Chondrocyte (in vitro differentiated cells): ENCODE data around the gene ANXA4. TPM values are rescaled to one million over a fixed set of nuclear protein-coding genes. Genes with fewer than 3 reads are reported as not detected.

Experiments used
- DNase-seq: peaks from one replicate; pipeline ENCODE4 v3.0.0; 2021; ENCODE audit warnings: mixed read lengths, low spot score
- H3K27ac Mint-ChIP-seq: one replicate; pipeline ENCODE4 v1.8.0; 2021; ENCODE audit warnings: mild to moderate bottlenecking, moderate library complexity, mixed read lengths; ENCODE audit not compliant: unreplicated experiment
- H3K27me3 Mint-ChIP-seq: 2 replicates; pipeline ENCODE4 v1.8.0; 2021; ENCODE audit warnings: low read depth, mixed read lengths
- H3K36me3 Mint-ChIP-seq: 2 replicates; pipeline ENCODE4 v1.8.0; 2021; ENCODE audit warnings: low read depth, mixed read lengths
- H3K4me1 Mint-ChIP-seq: 2 replicates; pipeline ENCODE4 v1.8.0; 2021; ENCODE audit warnings: low read depth, mild to moderate bottlenecking, mixed read lengths
- H3K4me3 Mint-ChIP-seq: one replicate; pipeline ENCODE4 v1.8.0; 2021; ENCODE audit warnings: mild to moderate bottlenecking, moderate library complexity, mixed read lengths; ENCODE audit not compliant: unreplicated experiment
- H3K9me3 Mint-ChIP-seq: 2 replicates; pipeline ENCODE4 v1.8.0; 2021; ENCODE audit warnings: low read depth, mixed read lengths
- total RNA-seq: library from RNA; stranded (reverse); gene quantifications from 3 replicates; pipeline ENCODE4 v1.2.1, GENCODE V29; 2021
- TF ChIP-seq, protein P1 (sequence below): fragments of 200-600 bp; sonication (generic); IDR thresholded peaks from 2 replicates; pipeline ENCODE4 v1.5.0; 2021; ENCODE audit warnings: antibody characterized with exemption, mild to moderate bottlenecking, moderate library complexity

The ANXA4 gene
- total RNA-seq, 1 donor from 2014 or later: 99.0 TPM

DNA sequence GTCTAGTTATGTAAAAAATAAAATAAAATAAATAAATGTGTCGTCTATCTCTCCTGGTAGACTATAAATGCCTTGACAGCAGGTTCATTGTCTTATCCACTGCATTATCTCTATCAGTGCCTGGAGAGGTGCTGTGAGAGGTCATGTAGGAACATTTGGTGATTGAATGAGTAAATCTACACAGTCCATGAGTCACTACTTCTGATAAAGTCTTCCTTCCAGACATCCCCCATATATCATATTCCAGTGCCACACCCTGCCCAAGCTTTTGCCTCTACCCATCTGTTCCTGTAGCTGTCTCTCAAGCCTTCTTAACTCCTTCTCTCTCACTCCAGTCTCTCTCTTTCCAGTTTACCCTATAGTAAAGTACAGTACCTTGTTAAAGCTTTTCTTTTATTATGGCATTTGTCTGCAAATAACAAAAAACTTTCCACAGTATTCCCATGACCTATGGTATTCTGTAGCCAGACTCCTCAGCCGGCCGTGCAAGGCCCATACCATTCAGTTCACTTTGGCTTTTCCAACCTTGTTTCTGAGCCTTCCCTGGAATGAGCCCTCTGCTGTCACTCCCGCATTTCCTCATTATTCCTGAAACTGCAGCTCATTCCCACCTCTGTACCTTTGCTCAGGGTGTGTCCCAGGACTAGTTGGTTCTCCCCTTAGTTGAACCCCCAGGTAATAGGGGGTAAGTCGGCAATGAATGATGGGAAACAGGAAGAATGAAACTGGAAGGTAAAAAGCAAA is 37.5 kb downstream of the ANXA4 start:
- Mint-ChIP-seq H3K4me1 (peaks cover 46% of the 10 kb centered on the region), H3K4me3 (no peak overlapping the region), H3K27ac (peak overlapping the region; percentile 19), H3K9me3 (no peaks in the 10 kb centered on the region), H3K27me3 (no peaks in the 10 kb centered on the region), H3K36me3 (peaks cover 5% of the 10 kb centered on the region)
- DNase-seq: no peak
- TF ChIP-seq, protein P1, sequence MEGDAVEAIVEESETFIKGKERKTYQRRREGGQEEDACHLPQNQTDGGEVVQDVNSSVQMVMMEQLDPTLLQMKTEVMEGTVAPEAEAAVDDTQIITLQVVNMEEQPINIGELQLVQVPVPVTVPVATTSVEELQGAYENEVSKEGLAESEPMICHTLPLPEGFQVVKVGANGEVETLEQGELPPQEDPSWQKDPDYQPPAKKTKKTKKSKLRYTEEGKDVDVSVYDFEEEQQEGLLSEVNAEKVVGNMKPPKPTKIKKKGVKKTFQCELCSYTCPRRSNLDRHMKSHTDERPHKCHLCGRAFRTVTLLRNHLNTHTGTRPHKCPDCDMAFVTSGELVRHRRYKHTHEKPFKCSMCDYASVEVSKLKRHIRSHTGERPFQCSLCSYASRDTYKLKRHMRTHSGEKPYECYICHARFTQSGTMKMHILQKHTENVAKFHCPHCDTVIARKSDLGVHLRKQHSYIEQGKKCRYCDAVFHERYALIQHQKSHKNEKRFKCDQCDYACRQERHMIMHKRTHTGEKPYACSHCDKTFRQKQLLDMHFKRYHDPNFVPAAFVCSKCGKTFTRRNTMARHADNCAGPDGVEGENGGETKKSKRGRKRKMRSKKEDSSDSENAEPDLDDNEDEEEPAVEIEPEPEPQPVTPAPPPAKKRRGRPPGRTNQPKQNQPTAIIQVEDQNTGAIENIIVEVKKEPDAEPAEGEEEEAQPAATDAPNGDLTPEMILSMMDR: no peak

DNA sequence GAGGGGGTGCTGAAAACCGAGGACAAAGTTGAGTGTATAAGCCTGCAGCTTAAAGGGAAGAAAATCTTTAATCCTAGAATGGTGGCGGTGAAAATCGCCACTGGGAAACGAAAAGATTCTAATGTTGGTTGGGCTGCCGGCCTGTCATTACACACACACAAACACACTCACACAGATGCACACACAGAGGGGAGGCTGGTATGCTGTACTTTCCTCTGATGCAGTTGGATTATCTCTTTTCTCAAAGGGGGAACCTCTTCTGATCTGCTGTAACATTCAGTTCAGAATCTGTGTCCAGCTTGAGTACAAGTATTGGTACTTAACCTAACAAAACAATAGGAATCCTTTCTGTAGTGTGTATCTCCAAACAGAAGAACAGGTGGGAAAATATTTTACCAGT is 39.0 kb downstream of the ANXA4 start:
- no peak overlapping the region for H3K27ac Mint-ChIP-seq
- no peak for DNase-seq

DNA sequence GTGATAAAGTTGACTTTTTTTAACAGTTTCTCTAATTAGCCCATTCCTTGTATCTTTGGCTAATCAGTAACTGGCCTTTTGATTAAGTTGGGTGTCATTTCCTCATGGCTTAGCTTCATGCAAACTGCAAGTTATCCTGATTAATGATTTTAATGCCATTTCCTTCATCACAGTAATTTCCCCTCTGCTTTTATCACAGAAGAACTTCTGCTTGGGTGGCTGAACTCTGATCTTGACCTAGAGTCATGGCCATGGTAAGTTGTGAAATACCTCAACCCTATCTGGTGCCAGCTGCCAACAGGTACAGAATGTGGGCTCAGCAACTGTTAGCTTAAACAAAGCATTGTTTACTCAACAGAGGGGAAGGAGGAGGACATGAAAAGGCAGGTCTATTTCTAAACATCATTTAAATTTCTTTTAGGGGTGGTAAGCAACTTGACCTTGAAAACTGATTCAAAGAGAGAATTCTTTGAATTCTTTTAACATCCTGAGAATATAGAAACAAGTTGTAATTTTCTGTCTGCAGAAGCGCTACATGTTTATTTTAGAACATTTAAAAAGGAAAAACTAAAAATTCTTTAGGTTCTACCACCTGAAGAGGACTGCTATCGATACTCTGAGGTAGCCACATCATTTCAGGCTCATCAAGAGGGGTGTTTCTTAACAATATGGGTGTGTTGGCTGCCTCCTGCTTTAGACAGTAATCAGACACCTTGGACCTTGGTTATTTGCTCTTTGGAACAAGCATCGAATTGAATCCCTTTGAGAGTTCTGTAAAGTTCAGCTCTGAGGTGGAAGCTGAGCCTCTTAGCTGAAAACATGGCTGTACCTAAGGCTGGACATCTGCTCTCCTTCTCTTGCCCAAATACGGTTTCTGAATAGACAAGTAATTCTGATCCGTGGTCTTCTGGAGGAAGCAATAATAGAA is 39.7 kb downstream of the ANXA4 start:
- peaks cover 29% of the 10 kb centered on the region for H3K4me1 Mint-ChIP-seq
- TF ChIP-seq, protein P1: no peak
- H3K27me3 Mint-ChIP-seq: no peaks in the 10 kb centered on the region

More for the DNA sequence above, 39.0 kb downstream of the ANXA4 start:
- Mint-ChIP-seq H3K4me1 (peaks cover 33% of the 10 kb centered on the region), H3K9me3 (no peaks in the 10 kb centered on the region), H3K27me3 (no peaks in the 10 kb centered on the region), H3K4me3 (no peak overlapping the region), H3K36me3 (peaks cover 5% of the 10 kb centered on the region)
- TF ChIP-seq, protein P1: no peak

DNA sequence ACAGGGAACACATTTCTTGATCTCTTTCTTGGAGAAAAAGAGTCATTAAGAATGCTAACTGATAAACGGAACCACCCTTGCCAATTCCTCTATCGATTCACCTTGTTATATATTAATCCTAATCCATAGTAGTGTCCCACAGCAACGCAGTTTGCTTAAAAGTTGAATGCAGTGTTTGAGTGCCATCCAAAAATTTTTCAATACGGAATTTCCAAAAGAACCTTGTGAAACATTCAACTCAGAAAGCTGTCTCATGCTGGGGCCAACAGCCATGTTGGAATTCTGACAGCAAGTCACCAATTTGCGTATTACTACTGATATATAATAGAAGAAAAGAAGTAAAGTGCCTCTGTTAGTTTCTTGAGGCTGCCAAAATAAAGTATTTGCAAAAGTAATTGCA is 42.3 kb downstream of the ANXA4 start:
- Mint-ChIP-seq H3K36me3 (peaks cover 15% of the 10 kb centered on the region), H3K9me3 (no peaks in the 10 kb centered on the region), H3K4me1 (peaks cover 35% of the 10 kb centered on the region), H3K27ac (no peak overlapping the region), H3K4me3 (no peak overlapping the region), H3K27me3 (no peaks in the 10 kb centered on the region)
- TF ChIP-seq, protein P1: no peak
- no peak for DNase-seq

More for the DNA sequence above, 39.7 kb downstream of the ANXA4 start:
- Mint-ChIP-seq H3K36me3 (peaks cover 5% of the 10 kb centered on the region), H3K4me3 (no peak overlapping the region), H3K27ac (peak overlapping the region; percentile 66), H3K9me3 (no peaks in the 10 kb centered on the region)
- no peak for DNase-seq

DNA sequence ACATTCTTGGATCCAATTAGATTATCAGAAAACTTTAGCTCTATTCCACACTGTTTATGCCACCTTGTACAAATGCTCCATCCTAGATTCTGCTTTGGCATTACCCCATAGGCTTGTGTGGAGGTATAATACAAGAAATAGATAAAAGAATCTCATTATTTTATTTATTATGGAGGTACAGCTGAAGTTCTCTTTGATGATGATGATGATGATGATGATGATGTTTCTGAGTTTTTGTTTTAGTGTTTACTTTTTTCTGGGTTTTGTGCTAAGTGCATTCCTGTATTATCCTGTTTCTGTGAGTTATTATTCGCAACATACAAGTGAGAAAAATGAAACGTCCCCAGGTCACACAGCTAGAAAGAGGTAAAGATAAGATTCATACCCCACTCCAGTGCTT is 43.4 kb downstream of the ANXA4 start:
- Mint-ChIP-seq H3K4me1 (peaks cover 40% of the 10 kb centered on the region), H3K27me3 (no peaks in the 10 kb centered on the region), H3K27ac (no peak overlapping the region), H3K36me3 (peaks cover 15% of the 10 kb centered on the region), H3K9me3 (no peaks in the 10 kb centered on the region), H3K4me3 (no peak overlapping the region)
- TF ChIP-seq, protein P1: no peak
- DNase-seq: no peak
